OCI-LY7 (cell line): Measurements from ENCODE around the gene ITGB1.

Experiments
- CTCF ChIP-seq: fragments of 200-600 bp; sonication (generic); conservative IDR thresholded peaks from 2 replicates; pipeline ENCODE4 v1.5.1; 2014; ENCODE audit warnings: mild to moderate bottlenecking, antibody characterized with exemption, low read length, moderate library complexity, mixed read lengths
- EZH2phosphoT487 ChIP-seq: fragments of 200-600 bp; sonication (generic); IDR thresholded peaks from 2 replicates; pipeline ENCODE4 v1.6.1; 2018; ENCODE audit warnings: low read depth, borderline replicate concordance, mild to moderate bottlenecking, mixed run types, antibody characterized with exemption, low read length, moderate library complexity, mixed read lengths

DNA sequence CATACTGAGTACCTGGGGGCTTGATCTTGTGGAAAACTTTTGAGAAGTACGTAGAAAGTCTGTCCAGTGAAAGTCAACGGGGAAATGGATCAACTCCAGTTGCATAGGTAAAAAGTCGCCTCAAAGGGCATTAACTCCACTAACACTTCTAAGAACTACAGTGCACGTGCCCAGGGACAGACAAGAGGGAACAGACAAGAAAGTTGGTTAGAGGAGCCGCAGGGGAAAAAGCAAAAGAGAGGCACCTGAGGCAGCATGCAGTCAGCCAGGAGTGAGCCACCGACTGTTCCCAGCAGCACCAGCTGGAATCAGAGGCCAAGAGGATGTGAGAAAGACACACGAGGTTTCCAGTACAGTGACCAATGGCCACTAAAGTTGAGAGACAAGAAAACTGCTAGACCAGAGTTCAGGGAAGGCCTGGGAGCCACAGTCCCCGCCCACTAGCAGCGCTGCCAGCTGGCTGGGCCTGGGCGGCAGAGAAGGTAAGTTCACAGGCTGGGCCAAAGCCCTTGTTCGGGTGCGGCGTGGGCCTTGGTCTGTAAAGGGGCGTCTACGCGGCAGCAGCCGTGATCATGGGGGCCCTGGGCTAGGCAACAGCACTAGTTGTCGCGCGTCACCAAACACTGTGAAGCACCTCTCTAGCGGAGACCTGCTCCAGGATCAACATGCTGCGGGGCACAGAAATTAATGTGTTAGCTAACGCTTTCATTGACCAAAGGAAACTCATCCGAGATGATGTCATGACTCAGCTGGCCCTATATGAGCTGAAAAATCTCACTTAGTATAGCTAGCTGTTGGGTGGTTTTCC lies 14.0 kb downstream of the ITGB1 start:
- TF ChIP-seq CTCF (no peak), EZH2phosphoT487 (no peak)
